MG63 (cell line): ENCODE results near the gene LSMEM2. TPM values are rescaled to one million over a fixed set of nuclear protein-coding genes. Genes with fewer than 3 reads are reported as not detected.

Experiments
- DNase-seq: peaks from one replicate; pipeline ENCODE4 v3.0.0-alpha.2; 2020
- H3K27me3 ChIP-seq: fragments of 250-450 bp; sonication (Bioruptor Pico); 2 replicates; pipeline ENCODE4 v1.5.1; 2020; ENCODE audit warnings: mild to moderate bottlenecking, moderate library complexity
- H3K36me3 ChIP-seq: fragments of 250-450 bp; sonication (Bioruptor Pico); 2 replicates; pipeline ENCODE4 v1.5.1; 2020; ENCODE audit warnings: mild to moderate bottlenecking, moderate library complexity
- H3K4me3 ChIP-seq: fragments of 250-450 bp; sonication (Bioruptor Pico); 2 replicates; pipeline ENCODE4 v1.5.1; 2020; ENCODE audit warnings: mild to moderate bottlenecking, moderate library complexity
- H3K9me3 ChIP-seq: fragments of 250-450 bp; sonication (Bioruptor Pico); 2 replicates; pipeline ENCODE4 v1.5.1; 2020; ENCODE audit warnings: mild to moderate bottlenecking, moderate library complexity
- total RNA-seq: library from RNA; depleted of rRNA; stranded (reverse); fragments of >200 nt; shearing (Covaris generic); gene quantifications from 2 replicates; pipeline ENCODE4 v1.2.3, GENCODE V29; 2014; ENCODE audit warnings: low replicate concordance; rRNA removed

The LSMEM2 gene
- total RNA-seq, result not detected in 2 replicates

DNA sequence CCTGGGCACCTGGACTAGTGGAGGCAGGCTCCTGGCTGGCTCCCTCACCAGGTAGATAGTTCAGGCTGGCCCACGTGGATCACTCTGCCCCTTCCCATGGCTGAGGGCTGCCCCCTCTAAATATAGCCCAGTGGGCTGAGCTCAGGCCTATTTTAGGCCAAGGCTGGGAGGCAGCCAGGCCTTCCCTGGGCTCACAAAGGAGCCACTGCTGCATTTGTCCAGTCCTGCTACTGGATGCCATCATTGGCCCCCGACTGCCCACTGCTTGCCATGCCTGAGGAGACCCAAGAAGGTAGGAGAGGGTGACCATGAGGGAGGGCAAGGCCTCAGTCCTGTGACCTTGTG is at the start of gene LSMEM2:
TSS of gene LSMEM2 (plus strand) at position 208 of the 345 bp plus-strand sequence. CDS start at position 235, 27 bp downstream.
- Histone ChIP-seq H3K27me3 (no peaks in the 10 kb centered on the region), H3K36me3 (no peaks in the 10 kb centered on the region), H3K4me3 (no peak within 1 kb of the TSS), H3K9me3 (no peaks in the 10 kb centered on the region)
- DNase-seq, result no peak

GRCh38 chr3:50229490-50229889 is 49.4 kb upstream of the LSMEM2 start:
- no peak for DNase-seq
- Histone ChIP-seq H3K36me3 (no peaks in the 10 kb centered on the region), H3K4me3 (no peak overlapping the region), H3K27me3 (no peaks in the 10 kb centered on the region), H3K9me3 (no peaks in the 10 kb centered on the region)

DNA sequence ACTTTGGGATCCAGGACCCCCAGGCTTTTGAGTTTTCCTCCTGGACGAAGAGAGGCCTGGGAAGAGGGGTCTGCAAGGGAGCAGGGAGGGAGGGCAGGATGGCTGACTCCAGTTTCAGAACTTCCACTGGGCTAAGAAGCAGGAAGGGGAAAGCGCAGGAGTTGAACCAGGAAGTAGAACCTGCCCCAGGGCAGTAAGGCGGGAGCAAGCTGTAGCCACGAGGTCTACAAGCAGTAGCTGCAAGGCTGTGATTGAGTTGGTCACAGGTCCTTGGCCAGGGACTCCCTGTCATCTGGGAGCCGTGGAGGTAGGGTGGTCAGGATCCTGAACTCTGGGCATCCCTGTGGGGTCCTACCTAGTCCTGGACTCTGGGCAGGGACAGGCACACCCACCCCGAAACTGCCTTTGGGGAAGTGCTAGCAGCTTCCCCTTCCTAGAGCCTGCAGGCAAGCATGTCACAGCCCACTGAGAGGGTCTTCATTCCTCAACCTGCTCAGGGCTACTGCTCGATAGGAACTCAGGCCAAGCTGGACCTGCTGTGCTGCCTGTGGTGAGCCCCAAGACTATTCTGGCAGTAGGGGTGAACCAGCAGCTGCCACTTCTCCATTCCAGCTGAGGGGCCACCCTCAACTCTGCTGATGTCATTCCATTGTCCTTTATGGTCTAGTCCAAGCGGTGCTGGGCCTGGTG is 48.6 kb upstream of the LSMEM2 start:
- H3K4me3 ChIP-seq, result no peak overlapping the region
- no peaks in the 10 kb centered on the region for H3K27me3 ChIP-seq

DNA sequence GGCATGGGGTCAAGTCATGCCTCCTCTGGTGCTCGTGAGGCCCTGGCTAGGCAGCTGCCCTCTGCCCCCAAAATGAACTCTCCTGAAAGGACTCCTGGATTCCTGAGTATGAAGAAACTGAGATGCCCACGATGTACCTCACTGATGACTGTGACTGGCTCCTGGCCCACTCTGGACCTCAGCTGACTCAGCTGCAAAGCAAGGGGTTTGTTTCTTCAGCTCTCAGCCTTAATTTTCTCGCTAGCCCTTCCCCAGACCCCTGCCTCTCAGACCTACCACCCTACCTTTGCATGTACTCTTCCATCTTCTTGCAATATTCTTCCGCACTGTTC is 48.1 kb upstream of the LSMEM2 start:
- no peaks in the 10 kb centered on the region for H3K36me3 ChIP-seq
- H3K4me3 ChIP-seq, result no peak overlapping the region
- H3K9me3 ChIP-seq, result no peaks in the 10 kb centered on the region
- DNase-seq, result peak; percentile 16
- no peaks in the 10 kb centered on the region for H3K27me3 ChIP-seq

More for the DNA sequence above, 48.6 kb upstream of the LSMEM2 start:
- no peaks in the 10 kb centered on the region for H3K36me3 ChIP-seq
- H3K9me3 ChIP-seq, result no peaks in the 10 kb centered on the region
- no peak for DNase-seq

- Histone ChIP-seq H3K9me3 (no peaks in the 10 kb centered on the region), H3K27me3 (no peaks in the 10 kb centered on the region), H3K36me3 (no peaks in the 10 kb centered on the region), H3K4me3 (no peak overlapping the region)
- DNase-seq, result no peak
Measured at GRCh38 chr3:50231581-50231980, 47.3 kb upstream of the LSMEM2 start.

DNA sequence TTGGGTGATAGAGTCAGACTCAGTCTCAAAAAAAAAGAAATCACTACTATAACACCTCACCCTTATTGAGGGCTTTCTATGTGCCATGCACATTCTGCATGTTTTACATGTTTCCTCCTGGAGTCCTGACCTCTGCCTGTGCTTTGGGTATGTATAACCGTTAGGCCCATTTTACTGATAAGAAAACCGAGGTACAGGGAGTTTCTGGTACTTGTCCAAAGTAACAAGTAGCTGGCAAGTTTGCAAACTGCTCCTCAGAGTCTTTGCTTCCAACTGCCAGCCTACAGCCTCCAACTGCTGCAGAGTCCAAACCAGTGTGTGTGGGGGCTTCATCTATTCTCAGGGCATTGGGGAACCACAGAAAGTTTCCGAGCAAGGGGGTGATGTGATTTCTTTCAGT is 46.6 kb upstream of the LSMEM2 start:
- no peak for DNase-seq
- no peaks in the 10 kb centered on the region for H3K27me3 ChIP-seq
- no peak overlapping the region for H3K4me3 ChIP-seq
- no peaks in the 10 kb centered on the region for H3K36me3 ChIP-seq
- no peaks in the 10 kb centered on the region for H3K9me3 ChIP-seq

GRCh38 chr3:50233176-50233575 is 45.7 kb upstream of the LSMEM2 start:
- no peaks in the 10 kb centered on the region for H3K27me3 ChIP-seq
- no peaks in the 10 kb centered on the region for H3K36me3 ChIP-seq
- H3K4me3 ChIP-seq, result no peak overlapping the region
- DNase-seq, result no peak
- no peaks in the 10 kb centered on the region for H3K9me3 ChIP-seq

GRCh38 chr3:50235716-50236483 is 43.0 kb upstream of the LSMEM2 start, which contains the start of gene GNAI2:
GNAI2 (plus strand) TSS chr3:50236204; CDS start chr3:50236336, 132 bp downstream.
- no peaks in the 10 kb centered on the region for H3K27me3 ChIP-seq
- DNase-seq, result peak; percentile 97
- peak within 1 kb of the TSS; percentile 62 for H3K4me3 ChIP-seq
- no peaks in the 10 kb centered on the region for H3K9me3 ChIP-seq
- H3K36me3 ChIP-seq, result no peaks in the 10 kb centered on the region

- H3K36me3 ChIP-seq, result no peaks in the 10 kb centered on the region
- peak overlapping the region; percentile 62 for H3K4me3 ChIP-seq
- DNase-seq, result no peak
- no peaks in the 10 kb centered on the region for H3K27me3 ChIP-seq
- H3K9me3 ChIP-seq, result no peaks in the 10 kb centered on the region
Measured at GRCh38 chr3:50236484-50237132, 42.3 kb upstream of the LSMEM2 start.

GRCh38 chr3:50237133-50237651 is 41.7 kb upstream of the LSMEM2 start:
- peak; percentile 38 for DNase-seq
- no peaks in the 10 kb centered on the region for H3K9me3 ChIP-seq
- no peaks in the 10 kb centered on the region for H3K27me3 ChIP-seq
- no peaks in the 10 kb centered on the region for H3K36me3 ChIP-seq
- peak overlapping the region; percentile 62 for H3K4me3 ChIP-seq

DNA sequence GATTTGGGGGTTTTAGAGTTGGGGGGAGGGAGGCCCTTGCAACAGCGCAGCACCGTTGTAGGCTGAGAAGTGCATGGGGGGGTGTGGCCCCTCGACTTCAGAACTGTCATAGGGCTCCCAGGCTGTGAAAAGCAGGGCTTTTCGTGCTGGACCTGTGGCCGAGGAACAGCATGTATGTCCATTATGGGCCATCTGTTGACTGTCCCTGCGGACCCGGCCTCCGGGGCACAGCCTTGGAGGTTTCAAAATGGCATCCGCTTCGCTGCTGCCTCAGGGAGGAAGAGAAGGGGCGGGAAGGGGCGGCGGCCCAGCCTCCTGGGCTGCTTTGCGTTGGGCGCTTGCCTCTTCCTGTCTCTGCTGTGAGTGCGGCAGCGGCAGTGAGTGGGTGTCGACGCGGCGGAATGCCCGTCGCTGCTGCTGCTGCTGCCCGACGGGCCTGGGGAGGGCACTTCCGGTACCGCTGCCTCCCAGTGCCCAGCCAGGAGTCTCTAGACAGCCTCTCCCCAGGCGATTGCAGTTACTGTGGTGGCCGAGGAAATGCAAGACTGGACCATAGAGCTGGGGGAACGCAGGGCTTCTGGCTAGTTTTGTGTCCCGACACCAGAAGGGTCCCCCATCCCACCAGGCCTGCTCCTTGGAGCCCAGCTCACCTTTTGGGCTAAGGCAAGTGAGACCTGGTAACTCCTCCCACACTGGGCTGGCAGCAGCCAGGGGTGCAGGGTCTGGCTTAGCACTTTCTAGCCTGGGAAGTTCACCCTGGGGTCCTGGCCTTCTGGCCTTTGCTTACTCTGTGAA is 40.9 kb upstream of the LSMEM2 start:
- peak; percentile 89 for DNase-seq
- Histone ChIP-seq H3K9me3 (no peaks in the 10 kb centered on the region), H3K27me3 (no peaks in the 10 kb centered on the region), H3K36me3 (no peaks in the 10 kb centered on the region), H3K4me3 (peak overlapping the region; percentile 62)

GRCh38 chr3:50238549-50239026 is 40.3 kb upstream of the LSMEM2 start:
- Histone ChIP-seq H3K9me3 (no peaks in the 10 kb centered on the region), H3K27me3 (no peaks in the 10 kb centered on the region), H3K4me3 (peak overlapping the region; percentile 62), H3K36me3 (no peaks in the 10 kb centered on the region)
- DNase-seq, result peak; percentile 62

DNA sequence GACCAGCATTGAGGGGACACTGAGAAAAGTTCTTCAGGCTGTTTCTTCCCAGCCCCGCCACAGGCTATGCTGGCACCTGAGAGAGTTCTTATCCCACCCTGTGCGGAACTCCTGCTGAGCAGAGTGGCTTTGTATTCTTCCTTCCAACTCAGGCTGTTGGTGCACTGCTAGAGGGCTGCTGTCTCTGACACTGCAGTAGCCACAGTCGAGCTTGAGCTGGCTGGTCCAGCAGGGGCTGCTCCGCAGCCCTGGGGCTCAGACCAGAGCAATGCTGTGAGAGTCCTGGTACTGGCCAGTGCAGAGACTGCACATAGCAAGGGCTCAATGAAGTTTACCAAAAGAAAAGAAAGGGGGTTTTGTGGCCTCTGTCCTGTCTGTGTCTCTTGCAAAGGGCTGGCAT is 39.2 kb upstream of the LSMEM2 start:
- H3K27me3 ChIP-seq, result no peaks in the 10 kb centered on the region
- H3K4me3 ChIP-seq, result no peak overlapping the region
- no peaks in the 10 kb centered on the region for H3K36me3 ChIP-seq
- DNase-seq, result no peak
- H3K9me3 ChIP-seq, result no peaks in the 10 kb centered on the region

DNA sequence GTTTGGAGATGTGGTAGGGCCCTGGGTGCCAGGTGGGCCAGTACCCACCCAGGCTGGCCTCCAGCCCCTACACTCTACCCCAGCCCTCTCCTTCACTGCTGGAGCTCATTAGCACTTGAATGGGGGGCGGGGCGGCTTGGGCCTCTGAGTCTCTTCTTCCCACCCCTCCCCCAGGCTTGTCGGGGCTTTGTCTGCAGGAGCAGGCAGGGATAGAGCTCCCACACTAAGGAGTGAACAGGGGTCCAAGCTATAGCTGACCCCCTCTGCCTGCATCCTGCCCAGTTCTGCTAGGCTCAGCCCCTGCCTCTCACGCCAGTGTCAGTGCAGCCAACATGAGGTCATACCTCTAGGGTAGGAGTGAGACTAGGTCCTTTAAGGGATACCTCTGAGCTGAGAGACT is 37.7 kb upstream of the LSMEM2 start:
- Histone ChIP-seq H3K36me3 (no peaks in the 10 kb centered on the region), H3K27me3 (no peaks in the 10 kb centered on the region), H3K4me3 (no peak overlapping the region), H3K9me3 (no peaks in the 10 kb centered on the region)
- DNase-seq, result no peak

DNA sequence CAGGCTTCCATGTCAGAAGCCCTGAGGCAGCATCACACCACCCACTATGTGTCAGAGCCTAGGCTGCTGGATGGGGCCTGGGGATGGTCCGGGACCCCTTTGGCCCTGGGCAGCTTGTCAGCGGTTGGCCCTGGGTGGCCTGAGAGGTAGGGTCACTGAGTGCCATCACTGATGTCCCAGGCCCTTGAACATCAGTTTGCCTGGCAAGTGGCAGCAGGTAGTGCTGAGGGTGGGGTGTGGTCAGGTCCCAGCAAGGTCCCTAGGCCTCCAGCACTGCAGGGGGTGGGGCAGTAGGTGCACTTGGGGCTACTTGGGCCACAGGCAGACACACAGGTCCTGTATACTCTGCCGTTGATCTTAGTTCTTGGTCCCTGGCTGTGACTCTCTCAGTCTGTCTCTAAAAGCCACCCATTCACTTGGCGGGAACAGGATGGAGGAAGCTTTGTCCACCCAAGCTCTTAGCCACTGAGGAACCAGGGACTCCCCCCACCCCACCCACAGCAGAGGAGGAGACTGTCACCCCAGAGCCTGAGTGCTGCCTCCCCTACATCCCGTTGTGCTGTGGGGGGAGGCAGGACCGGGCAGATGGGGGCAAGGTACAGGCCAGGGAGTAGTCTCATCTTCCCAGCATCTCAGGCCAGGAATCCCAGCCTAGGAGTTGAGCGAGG is 37.0 kb upstream of the LSMEM2 start:
- Histone ChIP-seq H3K9me3 (no peaks in the 10 kb centered on the region), H3K27me3 (no peaks in the 10 kb centered on the region), H3K4me3 (no peak overlapping the region), H3K36me3 (no peaks in the 10 kb centered on the region)
- no peak for DNase-seq

GRCh38 chr3:50242381-50242770 is 36.5 kb upstream of the LSMEM2 start:
- H3K9me3 ChIP-seq, result no peaks in the 10 kb centered on the region
- H3K36me3 ChIP-seq, result no peaks in the 10 kb centered on the region; the same call in 1 of the 2 replicates
- H3K4me3 ChIP-seq, result no peak overlapping the region
- no peak for DNase-seq
- H3K27me3 ChIP-seq, result no peaks in the 10 kb centered on the region
